ENCODE measurements around the gene CDC42BPA. TPM values are rescaled to one million over a fixed set of nuclear protein-coding genes. Genes with fewer than 3 reads are reported as not detected.

CDC42BPA gene
- total and polyA plus RNA-seq, 2 of the 8 experiments (the other 6 are each of a cell fraction or from before 2014, with no cell fraction given), result 7.1 to 28.5 TPM

GRCh38 chr1:227306689-227307088, 11.6 kb downstream of the CDC42BPA start:
- ChIA-PET CTCF (ENCODE audit: partially characterized antibody) (interaction anchor here (0.7 kb wide), 1 partner anchor 104 kb away, joined by 3 read pairs; no protein-coding TSS in a partner anchor), POLR2A (ENCODE audit: partially characterized antibody) (interaction anchor here (0.6 to 1.8 kb wide), 3 partner anchors 8 to 12 kb away, joined by 3 to 7 read pairs (median 3); no protein-coding TSS in a partner anchor)
- no peak overlapping the region for H4K91ac ChIP-seq (replicated peaks; ENCODE audit: insufficient read length, low read length)
- H4K5ac ChIP-seq (ENCODE audit: insufficient read length, low read depth, low read length), result no peak overlapping the region
- H3K4me2 ChIP-seq (ENCODE audit: insufficient read depth in 1 of 2, low read depth in 2 of 2, low read length in 2 of 2), result no peak overlapping the region
- no peak overlapping the region for H3K4me3 ChIP-seq (ENCODE audit: extremely low read depth in 1 of 4, insufficient read depth in 2 of 4, low read depth in 3 of 4, low read length in 4 of 4)
- no peak overlapping the region for H2BK15ac ChIP-seq (ENCODE audit: low read length)
- no peak overlapping the region for H3K27ac ChIP-seq (ENCODE audit: low read depth, low read length)
- no peak for TF ChIP-seq RXRA (IDR thresholded peaks at IDR 0.05; ENCODE audit: insufficient read depth, low read depth, low read length)
- H4K20me1 ChIP-seq (replicated peaks in 1 of 2; ENCODE audit: control insufficient read depth in 1 of 2, insufficient read depth in 2 of 2, low read length in 2 of 2), result peaks cover 2 to 3% of the 10 kb centered on the region in 2 experiments
- no peaks in the 10 kb centered on the region for H3K36me3 ChIP-seq (ENCODE audit: control insufficient read depth in 2 of 4, insufficient read depth in 4 of 4, low read length in 3 of 4)
- no peak overlapping the region for H2BK120ac ChIP-seq (replicated peaks; ENCODE audit: low read depth, low read length)
- no peak overlapping the region for H3K23ac ChIP-seq (ENCODE audit: insufficient read length)
- peaks cover 2% of the 10 kb centered on the region for H3K79me1 ChIP-seq (ENCODE audit: low read depth, low read length)
- no peaks in the 10 kb centered on the region; the same call in 1 of the 2 replicates for H3K23me2 ChIP-seq (ENCODE audit: low read depth, low read length)
- no peak overlapping the region for H2AFZ ChIP-seq (ENCODE audit: low read length)
- 90% methylated on average over 3 of the region's 3 CpGs; no CpG with 5 or more reads in 1 of the 2 experiments for WGBS, 2 experiments (ENCODE audit: extremely low coverage in 1 of 2, insufficient coverage in 1 of 2, insufficient read length in 1 of 2, insufficient replicate concordance in 2 of 2, low coverage in 1 of 2, low lambda C conversion rate in 2 of 2, missing lambda C conversion rate in 1 of 2)
- DNase-seq (ENCODE audit: low read depth in 1 of 2, low spot score in 2 of 2) (no peak), FAIRE-seq (no peak)
- no peak overlapping the region for H3K4ac ChIP-seq (replicated peaks; ENCODE audit: insufficient read length, low read depth, low read length)
- H4K8ac ChIP-seq (ENCODE audit: extremely low read depth, insufficient read depth, low read length), result no peak overlapping the region
- H3K14ac ChIP-seq (ENCODE audit: insufficient read length), result no peak overlapping the region
- no peak overlapping the region for H3K18ac ChIP-seq (ENCODE audit: extremely low read depth, low read length)
- H3K4me1 ChIP-seq (replicated peaks in 1 of 4; ENCODE audit: control insufficient read depth in 3 of 4, insufficient read depth in 4 of 4, low read length in 3 of 4), result no peaks in the 10 kb centered on the region
- no peak overlapping the region for H3K9ac ChIP-seq (replicated peaks in 1 of 4; ENCODE audit: extremely low read depth in 1 of 4, low read depth in 3 of 4, low read length in 3 of 4)
- H3K27me3 ChIP-seq (replicated peaks in 1 of 4; ENCODE audit: control insufficient read depth in 3 of 4, extremely low read depth in 1 of 4, insufficient read depth in 3 of 4, low read length in 3 of 4), result no peaks in the 10 kb centered on the region
- no peak overlapping the region for H2BK20ac ChIP-seq (ENCODE audit: low read length)
- no peak overlapping the region for H3K56ac ChIP-seq (replicated peaks; ENCODE audit: insufficient read length, low read depth, low read length)
- no peaks in the 10 kb centered on the region for H3K9me3 ChIP-seq (ENCODE audit: insufficient read depth in 2 of 2, low read depth in 1 of 2, low read length in 1 of 2)
- peaks cover 0 to 93% of the 10 kb centered on the region in 2 experiments; a peak in 3 of 4 replicates for H3K79me2 ChIP-seq (ENCODE audit: control insufficient read depth in 1 of 2, insufficient read depth in 2 of 2, low read length in 2 of 2)
- H2AK5ac ChIP-seq (ENCODE audit: low read depth, low read length), result no peak overlapping the region
- H2BK5ac ChIP-seq (ENCODE audit: low read depth, low read length), result no peak overlapping the region
- H2BK12ac ChIP-seq (ENCODE audit: low read depth, low read length), result no peak overlapping the region

Data from H1 (cell line).